ENCODE results near the gene E2F4.

- TF ChIP-seq CTCF (IDR thresholded peaks at IDR 0.05) (no peak), EZH2 (IDR thresholded peaks at IDR 0.05; ENCODE audit: borderline replicate concordance, insufficient read depth, low read depth, low read length, poor library complexity, severe bottlenecking) (no peak)
Observed at GRCh38 chr16:67202956-67203493, 11.1 kb downstream of the E2F4 start.
